Astrocyte of the spinal cord (primary cell): ENCODE results near the gene PAPSS2.

Source experiments
- DNase-seq: peaks from one replicate; pipeline ENCODE4 v3.0.0; 2011; ENCODE audit warnings: low read depth, low spot score
- H3K4me3 ChIP-seq: 2 replicates; pipeline ENCODE4 v1.5.1; 2011; ENCODE audit warnings: low read depth, mild to moderate bottlenecking, low read length, moderate library complexity
- in situ Hi-C: cut with HindIII; loops from 2 replicates; pipeline ENCODE4 v1.10.0; 2017; ENCODE audit warnings: low sequenced_read_pairs
- TF ChIP-seq, protein P1 (sequence below): IDR thresholded peaks from 2 replicates; pipeline ENCODE4 v1.5.1; 2012; ENCODE audit warnings: low read depth, mild to moderate bottlenecking, low read length, inconsistent platforms

PAPSS2 gene

DNA sequence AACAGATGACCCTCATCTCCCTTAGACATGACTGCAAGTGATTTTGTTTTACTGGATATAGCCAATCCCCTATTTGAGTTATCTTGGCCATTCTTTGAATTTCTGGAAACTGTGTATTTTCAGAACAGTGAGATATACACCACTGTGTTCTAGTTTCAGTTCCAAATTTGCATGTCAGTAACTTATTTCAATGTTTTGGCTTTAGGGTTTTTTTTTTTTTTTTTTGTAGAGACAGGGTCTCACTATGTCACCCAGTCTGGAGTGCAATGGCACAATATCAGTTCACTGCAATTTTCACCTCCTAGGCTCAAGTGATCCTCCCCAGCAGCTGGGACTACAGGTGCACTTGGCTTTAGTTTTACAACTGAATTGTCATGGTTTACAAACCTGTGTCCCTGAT lies 91.1 kb downstream of the PAPSS2 start:
- TF ChIP-seq, protein P1, sequence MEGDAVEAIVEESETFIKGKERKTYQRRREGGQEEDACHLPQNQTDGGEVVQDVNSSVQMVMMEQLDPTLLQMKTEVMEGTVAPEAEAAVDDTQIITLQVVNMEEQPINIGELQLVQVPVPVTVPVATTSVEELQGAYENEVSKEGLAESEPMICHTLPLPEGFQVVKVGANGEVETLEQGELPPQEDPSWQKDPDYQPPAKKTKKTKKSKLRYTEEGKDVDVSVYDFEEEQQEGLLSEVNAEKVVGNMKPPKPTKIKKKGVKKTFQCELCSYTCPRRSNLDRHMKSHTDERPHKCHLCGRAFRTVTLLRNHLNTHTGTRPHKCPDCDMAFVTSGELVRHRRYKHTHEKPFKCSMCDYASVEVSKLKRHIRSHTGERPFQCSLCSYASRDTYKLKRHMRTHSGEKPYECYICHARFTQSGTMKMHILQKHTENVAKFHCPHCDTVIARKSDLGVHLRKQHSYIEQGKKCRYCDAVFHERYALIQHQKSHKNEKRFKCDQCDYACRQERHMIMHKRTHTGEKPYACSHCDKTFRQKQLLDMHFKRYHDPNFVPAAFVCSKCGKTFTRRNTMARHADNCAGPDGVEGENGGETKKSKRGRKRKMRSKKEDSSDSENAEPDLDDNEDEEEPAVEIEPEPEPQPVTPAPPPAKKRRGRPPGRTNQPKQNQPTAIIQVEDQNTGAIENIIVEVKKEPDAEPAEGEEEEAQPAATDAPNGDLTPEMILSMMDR: no peak
- no peak overlapping the region for H3K4me3 ChIP-seq
- in situ Hi-C loops: no loop called here
- no peak for DNase-seq

DNA sequence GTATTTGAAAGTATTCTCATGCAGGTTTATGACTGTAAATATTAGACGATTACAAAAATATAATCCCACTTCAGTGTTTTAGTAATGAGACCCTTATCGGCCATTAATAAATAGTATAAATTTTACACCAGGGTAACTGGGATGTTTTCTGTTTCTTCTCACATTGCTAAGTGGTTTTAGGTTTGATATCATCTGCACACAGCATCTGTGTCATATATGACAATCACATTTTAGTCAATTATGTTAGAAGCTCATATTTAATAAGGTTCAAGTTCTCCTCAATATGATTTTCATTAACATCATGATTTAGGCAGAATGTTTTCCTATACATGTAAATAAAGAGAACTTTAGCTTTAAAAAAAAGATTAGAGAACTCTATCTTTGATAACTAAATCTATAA lies 91.6 kb downstream of the PAPSS2 start:
- in situ Hi-C loops: no loop called here
- TF ChIP-seq, protein P1: no peak
- H3K4me3 ChIP-seq: no peak overlapping the region

DNA sequence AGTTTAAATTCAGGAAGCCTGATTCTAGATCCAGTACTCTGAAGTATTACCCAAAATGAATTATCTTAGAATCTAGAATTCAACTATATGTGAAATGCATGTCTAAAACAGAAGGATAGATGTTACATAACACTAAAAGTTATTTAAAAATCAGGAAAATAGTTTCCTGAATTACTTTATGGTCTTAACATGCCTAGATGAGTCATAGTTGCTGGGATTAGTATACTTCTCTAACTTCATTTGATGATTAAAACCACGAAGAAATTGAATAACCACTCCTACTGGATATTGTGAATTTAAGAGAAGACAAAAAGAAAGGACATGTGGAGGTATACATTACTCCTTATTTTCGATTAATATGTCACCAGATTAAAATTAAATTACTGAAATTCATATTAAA lies 92.9 kb downstream of the PAPSS2 start:
- in situ Hi-C loops: no loop called here
- TF ChIP-seq, protein P1: no peak
- peak; percentile 67 for DNase-seq
- H3K4me3 ChIP-seq: no peak overlapping the region

More for the DNA sequence above, 91.6 kb downstream of the PAPSS2 start:
- no peak for DNase-seq

DNA sequence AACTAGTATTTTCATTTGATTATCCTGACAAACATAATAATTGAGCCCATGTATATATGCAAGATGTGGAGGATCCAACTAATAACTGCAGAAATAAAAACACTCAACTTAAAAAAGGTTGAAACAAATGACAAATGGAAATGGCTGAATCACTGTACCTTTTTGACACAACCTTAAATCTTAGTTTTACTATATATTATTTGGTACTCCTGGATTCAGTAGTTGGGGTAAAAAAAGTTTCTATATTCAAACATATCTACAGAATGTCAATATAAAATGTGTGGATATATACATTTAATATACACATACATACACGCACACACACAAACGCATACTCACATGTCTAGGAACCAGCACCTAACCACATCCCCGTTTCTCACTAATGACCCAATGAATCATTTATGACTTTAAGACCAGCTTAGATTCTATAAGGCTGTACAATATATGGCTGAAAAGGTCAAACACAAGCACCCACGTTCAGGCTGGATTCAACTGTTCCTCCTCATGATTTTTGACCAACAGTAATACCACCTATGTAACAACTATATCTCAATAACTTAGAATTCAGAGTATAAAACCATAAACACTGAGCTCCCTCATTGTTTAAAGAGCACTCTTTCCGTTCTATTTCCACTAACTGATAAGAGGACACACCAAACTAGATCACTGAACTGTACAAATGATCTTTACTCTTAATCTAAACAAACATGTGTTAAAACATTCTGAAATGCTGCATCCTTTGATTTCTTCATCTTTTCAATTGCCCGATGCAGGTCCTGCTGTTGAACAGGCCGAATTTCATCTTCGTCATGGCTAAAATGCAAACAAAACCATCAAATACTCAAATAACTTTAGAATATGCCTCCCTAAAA lies 94.6 kb downstream of the PAPSS2 start:
- TF ChIP-seq, protein P1: no peak

DNA sequence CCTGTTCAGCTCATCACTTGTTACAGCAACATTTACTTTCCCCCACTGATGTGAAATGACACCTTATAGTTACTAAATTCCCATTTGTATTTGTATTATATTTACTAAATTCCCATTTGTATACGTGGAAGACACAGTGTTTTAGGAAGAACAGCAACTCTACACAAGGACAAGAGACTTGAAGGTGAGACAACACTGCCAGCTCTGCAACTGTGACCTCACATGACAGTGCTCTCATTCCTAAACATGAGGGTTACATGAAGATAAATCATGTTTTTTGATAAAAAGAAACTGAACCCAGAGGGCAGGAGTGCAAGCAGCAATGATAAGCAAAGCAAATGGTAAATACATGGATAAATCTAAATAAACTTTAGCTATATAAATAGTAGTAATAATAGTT lies 98.0 kb downstream of the PAPSS2 start:
- no peak overlapping the region for H3K4me3 ChIP-seq
- DNase-seq: no peak

More for the DNA sequence above, 94.6 kb downstream of the PAPSS2 start:
- DNase-seq: no peak
- in situ Hi-C loops: no loop called here
- no peak overlapping the region for H3K4me3 ChIP-seq

DNA sequence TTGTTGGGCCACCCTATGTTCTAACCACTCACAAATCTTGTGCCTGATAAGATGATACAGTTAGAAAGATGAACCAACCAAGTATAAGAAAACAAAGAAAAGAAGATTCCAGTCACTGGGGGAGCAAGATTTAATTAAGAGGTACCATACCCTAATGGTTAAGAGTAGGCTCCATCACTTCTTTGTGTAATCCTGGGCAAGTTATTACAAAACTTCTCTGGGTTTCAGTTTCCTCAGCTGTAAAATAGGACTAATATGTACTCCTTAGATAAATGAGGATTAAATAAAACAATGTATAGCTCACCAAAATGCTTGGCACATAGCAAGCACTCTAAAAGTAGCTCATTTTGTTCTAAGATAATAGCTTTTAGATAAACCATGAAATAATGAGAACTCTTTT lies 99.9 kb downstream of the PAPSS2 start:
- H3K4me3 ChIP-seq: no peak overlapping the region
- TF ChIP-seq, protein P1: no peak
- DNase-seq: no peak
- in situ Hi-C loops: no loop called here

More for the DNA sequence above, 98.0 kb downstream of the PAPSS2 start:
- in situ Hi-C loops: no loop called here
- TF ChIP-seq, protein P1: no peak
